ENCODE measurements around the gene CDH23.

DNA sequence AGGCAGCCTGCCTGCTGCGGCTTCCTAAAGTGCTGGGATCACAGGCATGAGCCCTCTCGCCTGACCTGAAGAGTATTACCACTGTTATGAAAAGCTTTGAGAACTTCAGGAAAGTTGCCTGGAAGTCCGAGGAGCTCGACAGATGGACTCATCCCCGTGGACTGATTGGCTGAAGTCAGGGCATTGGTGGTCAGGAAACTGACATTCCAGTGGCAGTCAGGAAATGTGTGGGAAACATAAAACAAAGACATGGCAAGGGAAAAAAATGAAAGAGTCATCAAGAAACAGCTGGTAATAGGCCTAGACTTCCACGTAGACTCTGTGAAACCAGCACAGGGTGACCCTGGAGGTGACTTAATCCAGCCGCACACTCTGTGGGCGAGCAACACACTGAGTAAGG lies 123.3 kb downstream of the CDH23 start:
- TF ChIP-seq, protein P1, sequence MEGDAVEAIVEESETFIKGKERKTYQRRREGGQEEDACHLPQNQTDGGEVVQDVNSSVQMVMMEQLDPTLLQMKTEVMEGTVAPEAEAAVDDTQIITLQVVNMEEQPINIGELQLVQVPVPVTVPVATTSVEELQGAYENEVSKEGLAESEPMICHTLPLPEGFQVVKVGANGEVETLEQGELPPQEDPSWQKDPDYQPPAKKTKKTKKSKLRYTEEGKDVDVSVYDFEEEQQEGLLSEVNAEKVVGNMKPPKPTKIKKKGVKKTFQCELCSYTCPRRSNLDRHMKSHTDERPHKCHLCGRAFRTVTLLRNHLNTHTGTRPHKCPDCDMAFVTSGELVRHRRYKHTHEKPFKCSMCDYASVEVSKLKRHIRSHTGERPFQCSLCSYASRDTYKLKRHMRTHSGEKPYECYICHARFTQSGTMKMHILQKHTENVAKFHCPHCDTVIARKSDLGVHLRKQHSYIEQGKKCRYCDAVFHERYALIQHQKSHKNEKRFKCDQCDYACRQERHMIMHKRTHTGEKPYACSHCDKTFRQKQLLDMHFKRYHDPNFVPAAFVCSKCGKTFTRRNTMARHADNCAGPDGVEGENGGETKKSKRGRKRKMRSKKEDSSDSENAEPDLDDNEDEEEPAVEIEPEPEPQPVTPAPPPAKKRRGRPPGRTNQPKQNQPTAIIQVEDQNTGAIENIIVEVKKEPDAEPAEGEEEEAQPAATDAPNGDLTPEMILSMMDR (IDR thresholded peaks at IDR 0.05 in 8 of 11, conservative IDR thresholded peaks at IDR 0.05 in 3 of 11), result no peak
- TF ChIP-seq POLR2A (IDR thresholded peaks at IDR 0.05) (no peak), POLR2AphosphoS5 (IDR thresholded peaks at IDR 0.05) (no peak)
